ENCODE measurements around the gene ARL9. TPM values are rescaled to one million over a fixed set of nuclear protein-coding genes. Genes with fewer than 3 reads are reported as not detected.
A peak's percentile ranks its signal among the peaks of the same experiment; 100 is the strongest.

ARL9 gene
- total and polyA plus RNA-seq, 9 of the 15 experiments (the other 6 are each of a cell fraction or from before 2014, with no cell fraction given) = 0.10 to 0.15 (median 0.11) TPM; not detected in 6

DNA sequence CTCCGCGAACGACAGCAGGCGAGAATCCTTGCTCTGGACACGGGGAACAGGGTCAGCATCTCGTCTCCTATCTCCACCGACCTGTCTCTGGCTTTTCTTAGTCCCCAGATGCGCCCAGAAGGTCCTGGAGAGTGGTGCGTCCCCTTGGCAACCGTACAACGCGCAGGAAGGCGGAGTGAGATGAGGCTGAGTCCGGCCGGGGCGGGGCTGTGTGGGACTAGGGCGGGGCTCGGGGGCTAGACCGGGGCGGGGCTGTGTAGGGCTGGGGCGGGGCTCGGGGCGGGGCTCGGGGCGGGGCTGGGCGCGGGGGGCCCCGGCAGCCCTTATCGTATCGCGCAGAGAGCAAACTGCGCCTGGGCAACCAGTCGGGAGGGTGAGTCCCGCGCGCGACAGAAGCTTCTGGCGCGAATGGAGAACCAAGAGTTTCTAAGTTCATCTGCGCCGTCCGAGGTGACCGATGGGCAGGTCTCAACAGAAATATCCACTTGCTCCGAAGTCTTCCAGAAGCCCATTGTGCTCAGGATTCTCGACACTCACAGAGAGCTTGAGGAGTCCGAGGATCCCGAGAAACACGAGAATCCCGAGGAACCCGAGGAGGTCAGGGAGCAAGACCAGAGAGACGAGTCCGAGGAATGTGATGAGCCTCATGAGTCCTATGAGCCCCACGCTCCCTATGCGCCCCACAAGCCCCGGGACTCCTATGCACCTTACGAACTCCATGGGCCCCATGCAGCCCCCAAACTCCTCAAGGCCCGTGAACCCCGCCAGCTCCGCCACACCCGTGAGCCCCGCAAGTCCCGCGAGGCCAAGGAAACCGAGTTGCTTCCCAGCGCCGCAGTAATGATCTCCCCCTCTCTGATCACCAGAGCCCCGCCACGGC, 24.9 kb downstream of the ARL9 start (continued):
- TF ChIP-seq ZZZ3 (IDR thresholded peaks at IDR 0.05) (no peak), FOXA1 (IDR thresholded peaks at IDR 0.05; ENCODE audit: borderline replicate concordance) (no peak), EGR1 (conservative IDR thresholded peaks at IDR 0.05) (no peak), DACH1 (IDR thresholded peaks at IDR 0.05; ENCODE audit: partially characterized antibody) (no peak), EZH2 (IDR thresholded peaks at IDR 0.05; ENCODE audit: borderline replicate concordance, low read depth, low read length) (no peak), POLR2H (tag; IDR thresholded peaks at IDR 0.05; ENCODE audit: low read depth) (peak; percentile 89), IFI16 (CRISPR knock-in tag; IDR thresholded peaks at IDR 0.05) (no peak), RFX1 (IDR thresholded peaks at IDR 0.05) (peak; percentile 91), CBX8 (IDR thresholded peaks at IDR 0.05; ENCODE audit: borderline replicate concordance, extremely low read depth, low read depth, low read length, poor library complexity, severe bottlenecking) (no peak), RBM39 (optimal IDR thresholded peaks at IDR 0.05; ENCODE audit: low read depth, low read length) (no peak), EP300 (IDR thresholded peaks at IDR 0.05; ENCODE audit: low read length) (0 out of 2 replicates have a peak, but pooled peaks have one; percentile 15), ETV1 (tag; conservative IDR thresholded peaks at IDR 0.05; ENCODE audit: low read depth) (no peak), CREBBP (IDR thresholded peaks at IDR 0.05; ENCODE audit: low read depth, low read length) (no peak), KAT7 (CRISPR knock-in tag; IDR thresholded peaks at IDR 0.05; ENCODE audit: borderline replicate concordance) (no peak; the same call in 1 of the 2 replicates), CREM (IDR thresholded peaks at IDR 0.05; ENCODE audit: low read depth) (0 out of 2 replicates have a peak, but pooled peaks have one; percentile 11), ZFP36 (IDR thresholded peaks at IDR 0.05; ENCODE audit: low read depth, low read length, partially characterized antibody) (no peak), MYNN (IDR thresholded peaks at IDR 0.05) (no peak), MYNN (CRISPR knock-in tag; IDR thresholded peaks at IDR 0.05) (no peak), BRF1 (IDR thresholded peaks at IDR 0.05; ENCODE audit: borderline replicate concordance, extremely low read depth, insufficient read length) (no peak), ZNF224 (CRISPR knock-in tag; IDR thresholded peaks at IDR 0.05) (no peak), ZNF143 (CRISPR knock-in tag; IDR thresholded peaks at IDR 0.05) (no peak), BHLHE40 (IDR thresholded peaks at IDR 0.05; ENCODE audit: low read length) (no peak), ZEB2 (IDR thresholded peaks at IDR 0.05) (no peak), ZBED1 (IDR thresholded peaks at IDR 0.05) (peak; percentile 99), NBN (IDR thresholded peaks at IDR 0.05; ENCODE audit: low read depth) (no peak)
- TF ChIP-seq, protein P1, sequence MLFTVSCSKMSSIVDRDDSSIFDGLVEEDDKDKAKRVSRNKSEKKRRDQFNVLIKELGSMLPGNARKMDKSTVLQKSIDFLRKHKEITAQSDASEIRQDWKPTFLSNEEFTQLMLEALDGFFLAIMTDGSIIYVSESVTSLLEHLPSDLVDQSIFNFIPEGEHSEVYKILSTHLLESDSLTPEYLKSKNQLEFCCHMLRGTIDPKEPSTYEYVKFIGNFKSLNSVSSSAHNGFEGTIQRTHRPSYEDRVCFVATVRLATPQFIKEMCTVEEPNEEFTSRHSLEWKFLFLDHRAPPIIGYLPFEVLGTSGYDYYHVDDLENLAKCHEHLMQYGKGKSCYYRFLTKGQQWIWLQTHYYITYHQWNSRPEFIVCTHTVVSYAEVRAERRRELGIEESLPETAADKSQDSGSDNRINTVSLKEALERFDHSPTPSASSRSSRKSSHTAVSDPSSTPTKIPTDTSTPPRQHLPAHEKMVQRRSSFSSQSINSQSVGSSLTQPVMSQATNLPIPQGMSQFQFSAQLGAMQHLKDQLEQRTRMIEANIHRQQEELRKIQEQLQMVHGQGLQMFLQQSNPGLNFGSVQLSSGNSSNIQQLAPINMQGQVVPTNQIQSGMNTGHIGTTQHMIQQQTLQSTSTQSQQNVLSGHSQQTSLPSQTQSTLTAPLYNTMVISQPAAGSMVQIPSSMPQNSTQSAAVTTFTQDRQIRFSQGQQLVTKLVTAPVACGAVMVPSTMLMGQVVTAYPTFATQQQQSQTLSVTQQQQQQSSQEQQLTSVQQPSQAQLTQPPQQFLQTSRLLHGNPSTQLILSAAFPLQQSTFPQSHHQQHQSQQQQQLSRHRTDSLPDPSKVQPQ (CRISPR knock-in tag; IDR thresholded peaks at IDR 0.05; ENCODE audit: borderline replicate concordance) = no peak
- TF ChIP-seq, protein P2, sequence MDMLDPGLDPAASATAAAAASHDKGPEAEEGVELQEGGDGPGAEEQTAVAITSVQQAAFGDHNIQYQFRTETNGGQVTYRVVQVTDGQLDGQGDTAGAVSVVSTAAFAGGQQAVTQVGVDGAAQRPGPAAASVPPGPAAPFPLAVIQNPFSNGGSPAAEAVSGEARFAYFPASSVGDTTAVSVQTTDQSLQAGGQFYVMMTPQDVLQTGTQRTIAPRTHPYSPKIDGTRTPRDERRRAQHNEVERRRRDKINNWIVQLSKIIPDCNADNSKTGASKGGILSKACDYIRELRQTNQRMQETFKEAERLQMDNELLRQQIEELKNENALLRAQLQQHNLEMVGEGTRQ (CRISPR knock-in tag; IDR thresholded peaks at IDR 0.05) = no peak

All from K562 (cell line).